Stomach (tissue), 4 donors: ENCODE measurements around the gene ALKBH8.

Experiments used
- CTCF ChIP-seq, 7 experiments: fragments of 450-650 bp in 4 of 7; fragments of 200-600 bp in 3 of 7; sonication (generic) in 3 of 7; IDR thresholded peaks; one replicate each; pipeline ENCODE4 v1.5.1; 2016 to 2019; ENCODE audit warnings: antibody characterized with exemption in 7 of 7, control low read depth in 2 of 7, mild to moderate bottlenecking in 1 of 7
- EP300 ChIP-seq: sonication (generic); formaldehyde crosslinking; IDR thresholded peaks from one replicate; pipeline ENCODE4 v1.6.1; 2017; ENCODE audit warnings: antibody characterized with exemption
- POLR2A ChIP-seq, 4 donors: fragments of 450-650 bp; IDR thresholded peaks; one replicate each; pipeline ENCODE4 v1.6.1; 2016; ENCODE audit warnings: antibody characterized with exemption in 4 of 4, control low read depth in 2 of 4, mild to moderate bottlenecking in 1 of 4, moderate library complexity in 1 of 4
- POLR2AphosphoS5 ChIP-seq, 3 donors: sonication (generic); formaldehyde crosslinking; IDR thresholded peaks; one replicate each; pipeline ENCODE4 v1.6.1; 2016; ENCODE audit warnings: antibody characterized with exemption in 3 of 3

GRCh38 chr11:107538821-107539220 is 26.7 kb downstream of the ALKBH8 start:
- TF ChIP-seq CTCF (IDR thresholded peaks at IDR 0.05) = no peak
- no peak for TF ChIP-seq EP300
- TF ChIP-seq POLR2A (IDR thresholded peaks at IDR 0.05) = no peak
- TF ChIP-seq POLR2AphosphoS5 (IDR thresholded peaks at IDR 0.05) = no peak
